ENCODE measurements around the gene KCNG2. TPM values are rescaled to one million over a fixed set of nuclear protein-coding genes. Genes with fewer than 3 reads are reported as not detected.

The KCNG2 gene
- total and polyA plus RNA-seq, 2 experiments from 2014 or later, result not detected

- Histone ChIP-seq H3K9me2 (replicated peaks; ENCODE audit: insufficient read depth) (no peaks in the 10 kb centered on the region), H3K9me3 (ENCODE audit: low read depth) (no peaks in the 10 kb centered on the region), H3K27ac (no peak overlapping the region), H3K27me3 (no peaks in the 10 kb centered on the region), H3K4me3 (no peak overlapping the region), H3K36me3 (replicated peaks; ENCODE audit: insufficient read depth, low read depth) (no peaks in the 10 kb centered on the region), H3K4me2 (no peak overlapping the region), H3K79me2 (no peaks in the 10 kb centered on the region), H3K4me1 (ENCODE audit: insufficient read depth) (no peaks in the 10 kb centered on the region), H2AFZ (no peak overlapping the region), H4K20me1 (ENCODE audit: insufficient read depth, poor library complexity, severe bottlenecking) (no peaks in the 10 kb centered on the region)
- no peak for DNase-seq (ENCODE audit: low spot score)
- 99% methylated on average over 10 of the region's 10 CpGs for WGBS (ENCODE audit: low lambda C conversion rate, missing lambda C conversion rate)
- TF ChIP-seq CTCF (IDR thresholded peaks at IDR 0.05; ENCODE audit: poor library complexity), result no peak
- TF ChIP-seq EZH2 (IDR thresholded peaks at IDR 0.05; ENCODE audit: borderline replicate concordance), result no peak
- no peak for TF ChIP-seq EZH2phosphoT487 (IDR thresholded peaks at IDR 0.05; ENCODE audit: low read depth, severe bottlenecking, unreplicated experiment)
Observed at GRCh38 chr18:79756143-79756500, 41.6 kb upstream of the KCNG2 start.

GRCh38 chr18:79756826-79757225 lies 40.9 kb upstream of the KCNG2 start:
- TF ChIP-seq CTCF (IDR thresholded peaks at IDR 0.05; ENCODE audit: poor library complexity) (no peak), EZH2 (IDR thresholded peaks at IDR 0.05; ENCODE audit: borderline replicate concordance) (no peak), EZH2phosphoT487 (IDR thresholded peaks at IDR 0.05; ENCODE audit: low read depth, severe bottlenecking, unreplicated experiment) (no peak)
- 91% methylated on average over 11 of the region's 11 CpGs for WGBS (ENCODE audit: low lambda C conversion rate, missing lambda C conversion rate)
- Histone ChIP-seq H3K79me2 (no peaks in the 10 kb centered on the region), H3K9me3 (ENCODE audit: low read depth) (no peaks in the 10 kb centered on the region), H3K9me2 (replicated peaks; ENCODE audit: insufficient read depth) (no peaks in the 10 kb centered on the region), H3K4me1 (ENCODE audit: insufficient read depth) (no peaks in the 10 kb centered on the region), H4K20me1 (ENCODE audit: insufficient read depth, poor library complexity, severe bottlenecking) (no peaks in the 10 kb centered on the region), H3K36me3 (replicated peaks; ENCODE audit: insufficient read depth, low read depth) (no peaks in the 10 kb centered on the region), H3K4me2 (no peak overlapping the region), H3K4me3 (no peak overlapping the region), H2AFZ (no peak overlapping the region), H3K27me3 (no peaks in the 10 kb centered on the region), H3K27ac (no peak overlapping the region)
- no peak for DNase-seq (ENCODE audit: low spot score)

GRCh38 chr18:79760348-79760747 lies 37.4 kb upstream of the KCNG2 start:
- H3K4me3 ChIP-seq, result no peak overlapping the region

More at GRCh38 chr18:79760348-79760747, 37.4 kb upstream of the KCNG2 start:
- H3K9me3 ChIP-seq (ENCODE audit: low read depth), result no peaks in the 10 kb centered on the region
- TF ChIP-seq EZH2 (IDR thresholded peaks at IDR 0.05; ENCODE audit: borderline replicate concordance) (no peak), EZH2phosphoT487 (IDR thresholded peaks at IDR 0.05; ENCODE audit: low read depth, severe bottlenecking, unreplicated experiment) (no peak), CTCF (IDR thresholded peaks at IDR 0.05; ENCODE audit: poor library complexity) (no peak)
- H4K20me1 ChIP-seq (ENCODE audit: insufficient read depth, poor library complexity, severe bottlenecking), result no peaks in the 10 kb centered on the region
- H3K9me2 ChIP-seq (replicated peaks; ENCODE audit: insufficient read depth), result no peaks in the 10 kb centered on the region
- H3K36me3 ChIP-seq (replicated peaks; ENCODE audit: insufficient read depth, low read depth), result no peaks in the 10 kb centered on the region
- no peak overlapping the region for H3K4me2 ChIP-seq
- H3K79me2 ChIP-seq, result no peaks in the 10 kb centered on the region
- H2AFZ ChIP-seq, result no peak overlapping the region
- 48% methylated on average over 1 of the region's 1 CpG for WGBS (ENCODE audit: low lambda C conversion rate, missing lambda C conversion rate)
- H3K4me1 ChIP-seq (ENCODE audit: insufficient read depth), result no peaks in the 10 kb centered on the region
- DNase-seq (ENCODE audit: low spot score), result no peak
- H3K27me3 ChIP-seq, result no peaks in the 10 kb centered on the region
- no peak overlapping the region for H3K27ac ChIP-seq
